Measurements from ENCODE around the gene MCUR1. TPM values are rescaled to one million over a fixed set of nuclear protein-coding genes. Genes with fewer than 3 reads are reported as not detected.
A peak's percentile ranks its signal among the peaks of the same experiment; 100 is the strongest.

MCUR1 gene
- total and polyA plus RNA-seq, 2 of the 13 experiments (the other 11 are each of a cell fraction or from before 2014, with no cell fraction given) = 8.0 to 29.6 TPM

DNA sequence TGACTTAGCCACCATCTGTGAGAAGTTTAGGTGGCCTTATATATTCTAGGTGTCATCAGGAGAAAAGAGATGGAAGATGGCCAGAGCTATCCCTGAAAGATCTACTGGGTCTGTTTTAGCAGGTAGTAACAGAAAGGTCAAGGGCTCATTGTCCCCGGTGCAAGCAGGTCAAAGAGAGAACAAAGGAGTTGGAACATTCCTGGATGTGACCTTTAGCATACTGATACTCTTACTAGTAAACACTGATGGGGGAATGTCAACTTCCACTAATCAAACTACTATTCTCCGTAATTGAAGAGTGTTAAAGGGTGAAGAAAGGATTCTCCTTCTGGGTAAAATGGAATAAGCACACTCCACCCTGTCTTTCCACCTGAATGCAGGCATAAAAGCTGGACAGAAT, 4.0 kb upstream of the MCUR1 start (continued):
- TF ChIP-seq, protein P1, sequence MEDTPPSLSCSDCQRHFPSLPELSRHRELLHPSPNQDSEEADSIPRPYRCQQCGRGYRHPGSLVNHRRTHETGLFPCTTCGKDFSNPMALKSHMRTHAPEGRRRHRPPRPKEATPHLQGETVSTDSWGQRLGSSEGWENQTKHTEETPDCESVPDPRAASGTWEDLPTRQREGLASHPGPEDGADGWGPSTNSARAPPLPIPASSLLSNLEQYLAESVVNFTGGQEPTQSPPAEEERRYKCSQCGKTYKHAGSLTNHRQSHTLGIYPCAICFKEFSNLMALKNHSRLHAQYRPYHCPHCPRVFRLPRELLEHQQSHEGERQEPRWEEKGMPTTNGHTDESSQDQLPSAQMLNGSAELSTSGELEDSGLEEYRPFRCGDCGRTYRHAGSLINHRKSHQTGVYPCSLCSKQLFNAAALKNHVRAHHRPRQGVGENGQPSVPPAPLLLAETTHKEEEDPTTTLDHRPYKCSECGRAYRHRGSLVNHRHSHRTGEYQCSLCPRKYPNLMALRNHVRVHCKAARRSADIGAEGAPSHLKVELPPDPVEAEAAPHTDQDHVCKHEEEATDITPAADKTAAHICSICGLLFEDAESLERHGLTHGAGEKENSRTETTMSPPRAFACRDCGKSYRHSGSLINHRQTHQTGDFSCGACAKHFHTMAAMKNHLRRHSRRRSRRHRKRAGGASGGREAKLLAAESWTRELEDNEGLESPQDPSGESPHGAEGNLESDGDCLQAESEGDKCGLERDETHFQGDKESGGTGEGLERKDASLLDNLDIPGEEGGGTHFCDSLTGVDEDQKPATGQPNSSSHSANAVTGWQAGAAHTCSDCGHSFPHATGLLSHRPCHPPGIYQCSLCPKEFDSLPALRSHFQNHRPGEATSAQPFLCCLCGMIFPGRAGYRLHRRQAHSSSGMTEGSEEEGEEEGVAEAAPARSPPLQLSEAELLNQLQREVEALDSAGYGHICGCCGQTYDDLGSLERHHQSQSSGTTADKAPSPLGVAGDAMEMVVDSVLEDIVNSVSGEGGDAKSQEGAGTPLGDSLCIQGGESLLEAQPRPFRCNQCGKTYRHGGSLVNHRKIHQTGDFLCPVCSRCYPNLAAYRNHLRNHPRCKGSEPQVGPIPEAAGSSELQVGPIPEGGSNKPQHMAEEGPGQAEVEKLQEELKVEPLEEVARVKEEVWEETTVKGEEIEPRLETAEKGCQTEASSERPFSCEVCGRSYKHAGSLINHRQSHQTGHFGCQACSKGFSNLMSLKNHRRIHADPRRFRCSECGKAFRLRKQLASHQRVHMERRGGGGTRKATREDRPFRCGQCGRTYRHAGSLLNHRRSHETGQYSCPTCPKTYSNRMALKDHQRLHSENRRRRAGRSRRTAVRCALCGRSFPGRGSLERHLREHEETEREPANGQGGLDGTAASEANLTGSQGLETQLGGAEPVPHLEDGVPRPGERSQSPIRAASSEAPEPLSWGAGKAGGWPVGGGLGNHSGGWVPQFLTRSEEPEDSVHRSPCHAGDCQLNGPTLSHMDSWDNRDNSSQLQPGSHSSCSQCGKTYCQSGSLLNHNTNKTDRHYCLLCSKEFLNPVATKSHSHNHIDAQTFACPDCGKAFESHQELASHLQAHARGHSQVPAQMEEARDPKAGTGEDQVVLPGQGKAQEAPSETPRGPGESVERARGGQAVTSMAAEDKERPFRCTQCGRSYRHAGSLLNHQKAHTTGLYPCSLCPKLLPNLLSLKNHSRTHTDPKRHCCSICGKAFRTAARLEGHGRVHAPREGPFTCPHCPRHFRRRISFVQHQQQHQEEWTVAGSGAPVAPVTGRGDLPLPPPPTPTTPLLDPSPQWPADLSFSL (CRISPR knock-in tag; IDR thresholded peaks at IDR 0.05) = no peak
- TF ChIP-seq SKI (IDR thresholded peaks at IDR 0.05; ENCODE audit: partially characterized antibody) (peak; percentile 38), FOXO1 (CRISPR knock-in tag; IDR thresholded peaks at IDR 0.05) (peak; percentile 83), JARID2 (CRISPR knock-in tag; IDR thresholded peaks at IDR 0.05; ENCODE audit: insufficient replicate concordance) (no peak), SRF (IDR thresholded peaks at IDR 0.05; ENCODE audit: low read depth, low read length) (no peak), KDM2A (CRISPR knock-in tag; IDR thresholded peaks at IDR 0.05; ENCODE audit: borderline replicate concordance, low read depth) (no peak), SP1 (IDR thresholded peaks at IDR 0.05) (no peak), SP1 (CRISPR knock-in tag; IDR thresholded peaks at IDR 0.05) (no peak), DNMT3B (CRISPR knock-in tag; conservative IDR thresholded peaks at IDR 0.05) (no peak), MEIS1 (CRISPR knock-in tag; IDR thresholded peaks at IDR 0.05; ENCODE audit: borderline replicate concordance) (no peak), ZNF660 (CRISPR knock-in tag; IDR thresholded peaks at IDR 0.05; ENCODE audit: borderline replicate concordance, low read depth) (no peak), ZNF30 (CRISPR knock-in tag; IDR thresholded peaks at IDR 0.05) (no peak), NCOA2 (CRISPR knock-in tag; IDR thresholded peaks at IDR 0.05) (peak; percentile 60; the same call in 1 of the 2 replicates), ZNF354B (CRISPR knock-in tag; IDR thresholded peaks at IDR 0.05) (no peak), FOXP1 (IDR thresholded peaks at IDR 0.05) (peak; percentile 81), FOXP1 (CRISPR knock-in tag; IDR thresholded peaks at IDR 0.05) (peak; percentile 90), ZNF34 (CRISPR knock-in tag; IDR thresholded peaks at IDR 0.05; ENCODE audit: borderline replicate concordance) (no peak)
- TF ChIP-seq, protein P2, sequence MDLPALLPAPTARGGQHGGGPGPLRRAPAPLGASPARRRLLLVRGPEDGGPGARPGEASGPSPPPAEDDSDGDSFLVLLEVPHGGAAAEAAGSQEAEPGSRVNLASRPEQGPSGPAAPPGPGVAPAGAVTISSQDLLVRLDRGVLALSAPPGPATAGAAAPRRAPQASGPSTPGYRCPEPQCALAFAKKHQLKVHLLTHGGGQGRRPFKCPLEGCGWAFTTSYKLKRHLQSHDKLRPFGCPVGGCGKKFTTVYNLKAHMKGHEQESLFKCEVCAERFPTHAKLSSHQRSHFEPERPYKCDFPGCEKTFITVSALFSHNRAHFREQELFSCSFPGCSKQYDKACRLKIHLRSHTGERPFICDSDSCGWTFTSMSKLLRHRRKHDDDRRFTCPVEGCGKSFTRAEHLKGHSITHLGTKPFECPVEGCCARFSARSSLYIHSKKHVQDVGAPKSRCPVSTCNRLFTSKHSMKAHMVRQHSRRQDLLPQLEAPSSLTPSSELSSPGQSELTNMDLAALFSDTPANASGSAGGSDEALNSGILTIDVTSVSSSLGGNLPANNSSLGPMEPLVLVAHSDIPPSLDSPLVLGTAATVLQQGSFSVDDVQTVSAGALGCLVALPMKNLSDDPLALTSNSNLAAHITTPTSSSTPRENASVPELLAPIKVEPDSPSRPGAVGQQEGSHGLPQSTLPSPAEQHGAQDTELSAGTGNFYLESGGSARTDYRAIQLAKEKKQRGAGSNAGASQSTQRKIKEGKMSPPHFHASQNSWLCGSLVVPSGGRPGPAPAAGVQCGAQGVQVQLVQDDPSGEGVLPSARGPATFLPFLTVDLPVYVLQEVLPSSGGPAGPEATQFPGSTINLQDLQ (CRISPR knock-in tag; IDR thresholded peaks at IDR 0.05) = no peak
- TF ChIP-seq, protein P3, sequence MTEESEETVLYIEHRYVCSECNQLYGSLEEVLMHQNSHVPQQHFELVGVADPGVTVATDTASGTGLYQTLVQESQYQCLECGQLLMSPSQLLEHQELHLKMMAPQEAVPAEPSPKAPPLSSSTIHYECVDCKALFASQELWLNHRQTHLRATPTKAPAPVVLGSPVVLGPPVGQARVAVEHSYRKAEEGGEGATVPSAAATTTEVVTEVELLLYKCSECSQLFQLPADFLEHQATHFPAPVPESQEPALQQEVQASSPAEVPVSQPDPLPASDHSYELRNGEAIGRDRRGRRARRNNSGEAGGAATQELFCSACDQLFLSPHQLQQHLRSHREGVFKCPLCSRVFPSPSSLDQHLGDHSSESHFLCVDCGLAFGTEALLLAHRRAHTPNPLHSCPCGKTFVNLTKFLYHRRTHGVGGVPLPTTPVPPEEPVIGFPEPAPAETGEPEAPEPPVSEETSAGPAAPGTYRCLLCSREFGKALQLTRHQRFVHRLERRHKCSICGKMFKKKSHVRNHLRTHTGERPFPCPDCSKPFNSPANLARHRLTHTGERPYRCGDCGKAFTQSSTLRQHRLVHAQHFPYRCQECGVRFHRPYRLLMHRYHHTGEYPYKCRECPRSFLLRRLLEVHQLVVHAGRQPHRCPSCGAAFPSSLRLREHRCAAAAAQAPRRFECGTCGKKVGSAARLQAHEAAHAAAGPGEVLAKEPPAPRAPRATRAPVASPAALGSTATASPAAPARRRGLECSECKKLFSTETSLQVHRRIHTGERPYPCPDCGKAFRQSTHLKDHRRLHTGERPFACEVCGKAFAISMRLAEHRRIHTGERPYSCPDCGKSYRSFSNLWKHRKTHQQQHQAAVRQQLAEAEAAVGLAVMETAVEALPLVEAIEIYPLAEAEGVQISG (CRISPR knock-in tag; IDR thresholded peaks at IDR 0.05) = no peak
- TF ChIP-seq, protein P4, sequence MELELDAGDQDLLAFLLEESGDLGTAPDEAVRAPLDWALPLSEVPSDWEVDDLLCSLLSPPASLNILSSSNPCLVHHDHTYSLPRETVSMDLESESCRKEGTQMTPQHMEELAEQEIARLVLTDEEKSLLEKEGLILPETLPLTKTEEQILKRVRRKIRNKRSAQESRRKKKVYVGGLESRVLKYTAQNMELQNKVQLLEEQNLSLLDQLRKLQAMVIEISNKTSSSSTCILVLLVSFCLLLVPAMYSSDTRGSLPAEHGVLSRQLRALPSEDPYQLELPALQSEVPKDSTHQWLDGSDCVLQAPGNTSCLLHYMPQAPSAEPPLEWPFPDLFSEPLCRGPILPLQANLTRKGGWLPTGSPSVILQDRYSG (CRISPR knock-in tag; IDR thresholded peaks at IDR 0.05) = no peak

Measured in HepG2 (cell line).